Measurements from ENCODE around the gene ADAMTSL2.

- TF ChIP-seq CTCF (IDR thresholded peaks at IDR 0.05) (peak; percentile 43 to 85 (median 55)), POLR2AphosphoS5 (IDR thresholded peaks at IDR 0.05) (no peak), EP300 (IDR thresholded peaks at IDR 0.05; ENCODE audit: low read depth) (no peak)
These were observed 1.4 kb upstream of the ADAMTSL2 start for GRCh38 chr9:133532937-133533668.
